ENCODE data around the gene IGSF23. TPM values are rescaled to one million over a fixed set of nuclear protein-coding genes. Genes with fewer than 3 reads are reported as not detected.

IGSF23 gene
- total RNA-seq, 6 donors from 2014 or later = not detected

- no peak for DNase-seq
- WGBS, 2 donors = 83 to 86% methylated on average over 1 of the region's 1 CpG
- TF ChIP-seq EP300 (IDR thresholded peaks at IDR 0.05) (no peak), POLR2AphosphoS5 (IDR thresholded peaks at IDR 0.05) (no peak), POLR2A (IDR thresholded peaks at IDR 0.05) (no peak)
- Histone ChIP-seq H3K9me3 (no peaks in the 10 kb centered on the region), H3K27ac (no peak overlapping the region), H3K4me1 (peaks cover 0 to 3% (median 1%) of the 10 kb centered on the region in 4 donors), H3K36me3 (peaks cover 0 to 10% (median 0%) of the 10 kb centered on the region in 4 donors), H3K27me3 (no peaks in the 10 kb centered on the region), H3K4me3 (no peak overlapping the region)
- ATAC-seq (ENCODE audit: low FRiP score in 2 of 2) = no peak
Observed at GRCh38 chr19:44672226-44672625, 58.9 kb downstream of the IGSF23 start.

- no peak overlapping the region for H3K27ac ChIP-seq
- H3K27me3 ChIP-seq = no peaks in the 10 kb centered on the region
- DNase-seq = no peak
- 86 to 94% methylated on average over 4 of the region's 4 CpGs for WGBS, 2 donors
- peaks cover 0 to 6% (median 3%) of the 10 kb centered on the region in 4 donors for H3K4me1 ChIP-seq
- H3K4me3 ChIP-seq = no peak overlapping the region
- TF ChIP-seq EP300 (IDR thresholded peaks at IDR 0.05) = no peak
- TF ChIP-seq CTCF (IDR thresholded peaks at IDR 0.05) = no peak
- TF ChIP-seq POLR2A (IDR thresholded peaks at IDR 0.05) = no peak
- TF ChIP-seq POLR2AphosphoS5 (IDR thresholded peaks at IDR 0.05) = no peak
- H3K36me3 ChIP-seq = peaks cover 0 to 10% (median 0%) of the 10 kb centered on the region in 4 donors
- ATAC-seq (ENCODE audit: low FRiP score in 2 of 2) = no peak
- H3K9me3 ChIP-seq = no peaks in the 10 kb centered on the region
Observed at GRCh38 chr19:44673510-44673909, 60.1 kb downstream of the IGSF23 start.

GRCh38 chr19:44675521-44675920 lies 62.2 kb downstream of the IGSF23 start:
- Histone ChIP-seq H3K9me3 (no peaks in the 10 kb centered on the region), H3K36me3 (peaks cover 0 to 22% (median 1%) of the 10 kb centered on the region in 4 donors), H3K27ac (no peak overlapping the region), H3K4me1 (peaks cover 0 to 6% (median 3%) of the 10 kb centered on the region in 4 donors), H3K4me3 (no peak overlapping the region), H3K27me3 (no peaks in the 10 kb centered on the region)
- TF ChIP-seq POLR2A (IDR thresholded peaks at IDR 0.05) = no peak
- TF ChIP-seq EP300 (IDR thresholded peaks at IDR 0.05) = no peak
- no peak for TF ChIP-seq POLR2AphosphoS5 (IDR thresholded peaks at IDR 0.05)
- TF ChIP-seq CTCF (IDR thresholded peaks at IDR 0.05) = no peak
- WGBS, 2 donors = 93 to 97% methylated on average over 6 of the region's 6 CpGs
- DNase-seq (no peak), ATAC-seq (ENCODE audit: low FRiP score in 2 of 2) (no peak)

- DNase-seq (no peak), ATAC-seq (ENCODE audit: low FRiP score in 2 of 2) (no peak)
- Histone ChIP-seq H3K9me3 (no peaks in the 10 kb centered on the region), H3K27ac (peak overlapping the region in 1 of 4 donors; percentile 31), H3K4me3 (no peak overlapping the region), H3K36me3 (peaks cover 0 to 32% (median 1%) of the 10 kb centered on the region in 4 donors), H3K27me3 (no peaks in the 10 kb centered on the region), H3K4me1 (peaks cover 0 to 6% (median 3%) of the 10 kb centered on the region in 4 donors)
- WGBS, 2 donors = 51 to 53% methylated on average over 8 of the region's 8 CpGs
- TF ChIP-seq POLR2A (IDR thresholded peaks at IDR 0.05) (no peak), POLR2AphosphoS5 (IDR thresholded peaks at IDR 0.05) (no peak), EP300 (IDR thresholded peaks at IDR 0.05) (no peak), CTCF (IDR thresholded peaks at IDR 0.05) (no peak)
Observed at GRCh38 chr19:44677019-44677811, 63.9 kb downstream of the IGSF23 start.

- no peak for ATAC-seq (ENCODE audit: low FRiP score in 2 of 2)
- Histone ChIP-seq H3K36me3 (peaks cover 0 to 32% (median 1%) of the 10 kb centered on the region in 4 donors), H3K4me3 (no peak overlapping the region), H3K4me1 (peaks cover 12 to 28% (median 20%) of the 10 kb centered on the region in 4 donors), H3K27me3 (no peaks in the 10 kb centered on the region), H3K9me3 (no peaks in the 10 kb centered on the region), H3K27ac (no peak overlapping the region)
- no peak for DNase-seq
- TF ChIP-seq POLR2AphosphoS5 (IDR thresholded peaks at IDR 0.05) = no peak
- no peak for TF ChIP-seq CTCF (IDR thresholded peaks at IDR 0.05)
- no peak for TF ChIP-seq POLR2A (IDR thresholded peaks at IDR 0.05)
- no peak for TF ChIP-seq EP300 (IDR thresholded peaks at IDR 0.05)
Observed at GRCh38 chr19:44680536-44680935, 67.2 kb downstream of the IGSF23 start.

Measured in upper lobe of left lung (tissue), 6 donors.